ENCODE results near the gene MED27.
A peak's percentile ranks its signal among the peaks of the same experiment; 100 is the strongest.

Gene MED27

DNA sequence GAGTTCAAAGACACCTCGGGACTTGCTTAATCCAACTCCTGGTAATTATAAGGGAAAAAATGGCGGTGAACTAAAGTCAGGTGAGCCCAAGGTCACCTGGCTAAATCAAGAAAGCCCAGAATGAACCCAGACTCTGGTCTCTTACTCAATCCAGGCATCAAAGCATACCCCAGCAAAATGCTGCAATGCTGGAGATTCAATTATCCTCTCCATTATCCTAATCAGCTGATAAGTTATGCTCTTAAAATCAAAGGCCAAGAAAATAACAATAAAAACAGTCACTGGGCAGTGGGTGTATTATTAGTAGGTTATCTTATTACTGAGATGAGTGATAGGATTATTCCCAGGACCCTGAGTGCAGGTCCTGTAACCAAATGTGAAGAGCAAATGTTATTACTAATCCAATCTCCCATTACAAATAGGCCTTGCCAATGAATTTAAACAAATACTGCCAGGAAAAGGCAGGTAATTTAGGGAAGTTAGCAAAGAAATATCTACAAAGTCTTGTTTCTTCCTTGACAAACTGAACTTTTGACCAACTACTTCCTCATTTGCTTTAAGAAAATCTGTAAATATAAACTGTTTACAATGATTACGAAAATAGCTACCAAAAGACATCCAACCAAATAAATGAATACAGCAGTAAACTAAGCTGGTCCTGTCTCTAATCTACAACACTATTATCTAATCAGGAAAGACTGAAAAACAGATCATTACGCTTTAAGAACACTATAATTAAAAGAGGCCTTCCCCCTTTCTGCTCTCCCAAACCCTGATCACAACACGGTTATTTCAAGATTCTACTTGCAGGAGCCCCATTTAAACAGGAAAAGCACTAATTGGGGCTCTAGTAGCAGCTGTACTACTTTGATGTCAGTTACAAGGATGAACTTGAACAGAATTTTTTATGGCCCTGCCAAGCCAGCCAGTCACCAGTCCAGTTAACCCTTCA, 103.2 kb downstream of the MED27 start:
- H3K4me1 Mint-ChIP-seq, result peaks cover 11% of the 10 kb centered on the region
- peaks cover 2% of the 10 kb centered on the region for H3K36me3 Mint-ChIP-seq (ENCODE audit: insufficient read depth)
- no peak for ATAC-seq (replicated peaks; ENCODE audit: extremely low read depth, poor library complexity, severe bottlenecking)
- no peak overlapping the region for H3K4me3 Mint-ChIP-seq
- no peaks in the 10 kb centered on the region for H3K9me3 Mint-ChIP-seq
- no peaks in the 10 kb centered on the region for H3K27me3 Mint-ChIP-seq
- DNase-seq (ENCODE audit: low spot score in 2 of 2), result no peak
- H3K27ac Mint-ChIP-seq (ENCODE audit: low read depth), result peak overlapping the region; percentile 41

DNA sequence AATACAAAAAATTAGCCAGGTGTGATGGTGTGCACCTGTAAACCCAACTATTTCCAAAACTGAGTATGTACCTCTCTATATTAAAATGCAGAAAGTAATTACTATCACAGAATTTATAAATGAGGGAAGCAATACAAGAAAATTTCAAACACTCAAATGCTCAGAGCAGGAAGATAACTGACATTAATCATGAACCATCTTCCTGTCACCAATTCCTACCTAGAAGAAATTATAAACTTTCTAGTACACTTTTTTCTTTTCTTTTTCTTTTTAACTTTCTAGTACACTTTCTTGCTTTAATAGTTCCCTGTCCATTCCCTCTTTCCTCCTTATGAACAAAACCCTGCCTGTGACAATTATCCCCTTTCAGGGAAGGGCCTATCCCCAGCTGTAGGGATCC, 106.8 kb downstream of the MED27 start:
- no peak for ATAC-seq (replicated peaks; ENCODE audit: extremely low read depth, poor library complexity, severe bottlenecking)
- no peak for DNase-seq (ENCODE audit: low spot score in 2 of 2)
- Mint-ChIP-seq H3K27ac (ENCODE audit: low read depth) (no peak overlapping the region), H3K27me3 (no peaks in the 10 kb centered on the region), H3K4me1 (peaks cover 14% of the 10 kb centered on the region), H3K9me3 (no peaks in the 10 kb centered on the region), H3K36me3 (ENCODE audit: insufficient read depth) (peaks cover 1% of the 10 kb centered on the region), H3K4me3 (no peak overlapping the region)

DNA sequence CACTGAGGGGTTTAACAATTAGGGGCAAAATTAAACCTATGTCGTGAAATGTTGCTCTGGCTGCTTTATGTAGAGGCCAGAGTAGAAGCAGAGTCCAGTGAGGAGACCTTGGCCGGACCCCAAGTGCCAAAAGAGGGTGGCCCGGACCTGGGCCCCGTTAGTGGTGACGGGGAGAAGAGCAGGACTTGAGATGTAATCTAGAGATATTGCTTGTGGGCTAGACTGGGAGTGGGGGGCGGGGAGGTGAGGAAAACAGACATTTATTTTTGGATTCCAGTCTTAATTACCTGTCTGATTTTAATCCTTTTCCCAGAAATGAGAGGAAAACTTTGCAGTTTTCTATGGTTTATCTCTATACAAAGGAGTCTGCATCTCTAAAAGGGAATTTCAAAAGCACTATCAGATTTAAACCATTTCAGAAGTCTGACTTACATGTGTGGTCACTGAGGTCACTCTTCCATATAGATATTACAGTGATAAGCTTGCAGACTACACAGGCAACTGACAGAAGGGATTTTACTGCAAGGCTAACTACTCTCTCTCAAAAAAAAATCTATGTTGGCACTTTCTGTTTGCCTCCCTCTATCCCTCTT, 108.1 kb downstream of the MED27 start:
- H3K27me3 Mint-ChIP-seq, result no peaks in the 10 kb centered on the region
- no peak overlapping the region for H3K4me3 Mint-ChIP-seq
- no peaks in the 10 kb centered on the region for H3K9me3 Mint-ChIP-seq
- no peak overlapping the region for H3K27ac Mint-ChIP-seq (ENCODE audit: low read depth)
- ATAC-seq (replicated peaks; ENCODE audit: extremely low read depth, poor library complexity, severe bottlenecking), result no peak
- H3K4me1 Mint-ChIP-seq, result peaks cover 9% of the 10 kb centered on the region
- no peak for DNase-seq (ENCODE audit: low spot score in 2 of 2)
- H3K36me3 Mint-ChIP-seq (ENCODE audit: insufficient read depth), result no peaks in the 10 kb centered on the region

DNA sequence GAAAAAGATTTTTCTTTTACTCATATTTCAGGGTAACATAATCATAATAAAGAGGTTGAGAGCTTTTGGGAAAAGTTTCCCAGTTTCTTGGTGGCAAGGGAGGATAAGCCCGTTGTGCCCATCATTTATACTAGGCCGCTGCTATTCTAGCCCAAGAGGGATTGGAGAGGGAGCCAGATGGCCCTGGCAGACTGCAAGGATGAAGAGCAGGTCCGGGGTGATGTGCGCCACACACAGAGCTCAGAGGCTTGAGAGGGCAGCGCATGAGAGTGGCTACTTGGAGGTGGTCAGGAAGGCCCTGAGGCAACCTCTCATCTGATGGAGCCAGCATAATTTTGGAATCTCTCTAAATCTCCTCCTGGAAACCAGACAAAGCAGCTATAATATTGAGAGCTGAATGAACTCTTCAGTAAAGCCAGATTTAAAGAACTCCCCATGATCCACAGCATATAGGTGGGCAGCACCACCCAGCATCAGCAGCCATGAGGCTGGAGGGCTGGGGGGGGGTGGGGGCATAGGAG, 110.1 kb downstream of the MED27 start:
- Mint-ChIP-seq H3K27ac (ENCODE audit: low read depth) (no peak overlapping the region), H3K27me3 (no peaks in the 10 kb centered on the region), H3K36me3 (ENCODE audit: insufficient read depth) (no peaks in the 10 kb centered on the region), H3K9me3 (no peaks in the 10 kb centered on the region), H3K4me1 (peaks cover 9% of the 10 kb centered on the region), H3K4me3 (no peak overlapping the region)
- ATAC-seq (replicated peaks; ENCODE audit: extremely low read depth, poor library complexity, severe bottlenecking) (no peak), DNase-seq (ENCODE audit: low spot score in 2 of 2) (no peak)

DNA sequence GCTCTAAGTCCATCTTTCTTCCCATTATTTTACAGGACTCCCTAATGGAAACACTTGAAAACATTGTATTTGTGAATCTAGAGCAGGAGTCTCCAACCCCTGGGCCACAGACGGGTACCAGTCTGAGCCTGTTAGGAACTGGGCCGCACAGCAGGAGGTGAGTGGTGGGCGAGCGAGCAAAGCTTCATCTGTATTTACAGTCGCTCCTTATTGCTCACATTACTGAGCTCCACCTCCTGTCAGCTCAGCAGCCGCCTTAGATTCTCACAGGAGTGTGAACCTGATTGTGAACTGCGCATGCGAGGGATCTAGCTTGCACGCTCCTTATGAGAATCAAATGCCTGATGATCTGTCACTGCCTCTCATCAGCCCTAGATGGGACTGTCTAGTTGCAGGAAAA, 111.0 kb downstream of the MED27 start:
- ATAC-seq (replicated peaks; ENCODE audit: extremely low read depth, poor library complexity, severe bottlenecking) (no peak), DNase-seq (ENCODE audit: low spot score in 2 of 2) (no peak)
- H3K4me1 Mint-ChIP-seq, result peaks cover 9% of the 10 kb centered on the region
- H3K27ac Mint-ChIP-seq (ENCODE audit: low read depth), result no peak overlapping the region
- no peak overlapping the region for H3K4me3 Mint-ChIP-seq
- H3K27me3 Mint-ChIP-seq, result no peaks in the 10 kb centered on the region
- peaks cover 5% of the 10 kb centered on the region for H3K36me3 Mint-ChIP-seq (ENCODE audit: insufficient read depth)
- H3K9me3 Mint-ChIP-seq, result no peaks in the 10 kb centered on the region

DNA sequence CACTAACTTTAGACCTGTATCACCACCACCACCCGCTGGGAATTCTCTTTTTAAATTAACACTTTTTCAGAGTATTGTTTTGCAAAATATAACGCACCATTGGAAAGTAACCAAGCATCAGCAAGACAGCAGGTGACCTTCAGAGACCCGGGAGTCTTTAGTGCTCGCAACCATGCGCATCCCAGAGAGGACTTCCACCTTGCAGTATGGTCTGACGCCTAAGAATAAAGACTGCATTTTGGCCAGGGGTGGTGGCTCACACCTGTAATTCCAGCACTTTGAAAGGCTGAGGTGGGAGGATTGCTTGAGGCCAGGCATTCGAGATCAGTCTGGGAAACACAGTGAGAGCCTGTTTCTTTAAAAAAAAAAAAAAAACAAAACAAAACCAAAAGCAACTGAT, 113.8 kb downstream of the MED27 start:
- H3K36me3 Mint-ChIP-seq (ENCODE audit: insufficient read depth), result peaks cover 5% of the 10 kb centered on the region
- no peak overlapping the region for H3K27ac Mint-ChIP-seq (ENCODE audit: low read depth)
- no peak for DNase-seq (ENCODE audit: low spot score in 2 of 2)
- H3K9me3 Mint-ChIP-seq, result no peaks in the 10 kb centered on the region
- H3K4me1 Mint-ChIP-seq, result peaks cover 3% of the 10 kb centered on the region
- no peak for ATAC-seq (replicated peaks; ENCODE audit: extremely low read depth, poor library complexity, severe bottlenecking)
- no peaks in the 10 kb centered on the region for H3K27me3 Mint-ChIP-seq
- H3K4me3 Mint-ChIP-seq, result no peak overlapping the region

DNA sequence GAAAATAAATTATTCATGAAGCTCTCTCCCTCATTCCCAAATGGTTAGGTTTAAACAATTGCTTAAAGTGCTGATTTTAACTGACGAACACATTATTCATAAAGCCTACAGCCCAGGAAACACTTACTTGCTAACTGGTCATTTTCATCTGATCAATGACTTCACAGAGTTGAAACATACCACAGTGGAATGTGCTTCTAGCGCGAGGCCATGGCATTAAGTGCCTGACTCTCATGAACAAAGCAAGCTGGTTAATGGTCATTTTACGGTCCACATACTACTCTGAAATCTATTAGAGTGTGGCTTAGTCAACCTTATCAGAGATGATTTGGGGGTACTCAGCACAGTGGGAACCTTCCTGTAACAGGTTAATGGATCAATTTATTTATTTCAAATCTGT, 114.6 kb downstream of the MED27 start:
- DNase-seq (ENCODE audit: low spot score in 2 of 2) (no peak), ATAC-seq (replicated peaks; ENCODE audit: extremely low read depth, poor library complexity, severe bottlenecking) (no peak)
- H3K27ac Mint-ChIP-seq (ENCODE audit: low read depth), result no peak overlapping the region
- no peak overlapping the region for H3K4me3 Mint-ChIP-seq
- no peaks in the 10 kb centered on the region for H3K4me1 Mint-ChIP-seq
- H3K27me3 Mint-ChIP-seq, result no peaks in the 10 kb centered on the region
- H3K9me3 Mint-ChIP-seq, result no peaks in the 10 kb centered on the region
- H3K36me3 Mint-ChIP-seq (ENCODE audit: insufficient read depth), result peaks cover 5% of the 10 kb centered on the region

DNA sequence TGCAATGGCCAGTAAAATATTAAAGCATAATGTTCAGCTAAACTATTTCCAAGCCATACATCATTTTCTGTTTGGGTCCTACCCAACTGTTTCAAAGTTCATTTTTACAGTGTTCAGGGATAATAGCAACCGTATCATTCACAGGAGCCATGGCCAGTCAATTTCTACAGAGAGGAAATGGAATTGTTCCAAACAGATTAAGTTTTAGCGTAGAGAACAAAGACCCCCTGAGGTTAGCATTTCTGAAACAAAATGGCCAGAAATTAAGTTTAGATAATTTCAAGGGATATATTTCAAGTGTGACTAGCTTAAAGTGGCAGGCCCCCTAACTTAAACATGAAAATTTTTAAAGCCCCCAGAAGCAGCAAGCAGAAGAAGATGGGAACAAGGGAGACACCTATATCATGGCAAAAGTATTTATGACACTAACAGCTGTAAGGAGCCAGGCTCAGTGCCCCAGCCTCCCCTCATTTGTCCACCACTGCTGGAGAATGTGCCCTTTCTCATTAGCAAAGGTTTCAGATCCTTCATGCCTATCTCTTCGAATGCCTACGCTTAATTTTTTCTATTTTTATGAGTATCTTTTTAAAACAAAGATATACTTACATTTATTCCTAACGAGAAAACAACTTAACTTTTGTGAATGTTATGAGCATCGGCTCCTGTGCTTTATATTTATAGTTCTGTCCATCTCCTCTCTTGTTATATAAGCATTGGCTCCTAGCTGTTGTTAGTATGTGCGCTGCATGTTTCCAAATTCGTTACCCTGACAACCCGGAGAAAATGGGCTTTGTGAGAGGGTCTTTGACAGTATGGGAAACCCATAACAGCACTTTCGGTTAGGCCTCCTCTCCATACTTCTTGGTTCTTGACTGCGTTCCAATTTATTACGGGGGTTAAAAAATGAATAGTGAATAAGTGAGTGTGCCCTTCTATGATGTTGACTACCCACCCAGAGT, 116.3 kb downstream of the MED27 start:
- Mint-ChIP-seq H3K4me1 (no peaks in the 10 kb centered on the region), H3K27me3 (no peaks in the 10 kb centered on the region), H3K27ac (ENCODE audit: low read depth) (peak overlapping the region; percentile 35), H3K9me3 (no peaks in the 10 kb centered on the region), H3K36me3 (ENCODE audit: insufficient read depth) (peaks cover 5% of the 10 kb centered on the region), H3K4me3 (no peak overlapping the region)
- ATAC-seq (replicated peaks; ENCODE audit: extremely low read depth, poor library complexity, severe bottlenecking) (no peak), DNase-seq (ENCODE audit: low spot score in 2 of 2) (no peak)

DNA sequence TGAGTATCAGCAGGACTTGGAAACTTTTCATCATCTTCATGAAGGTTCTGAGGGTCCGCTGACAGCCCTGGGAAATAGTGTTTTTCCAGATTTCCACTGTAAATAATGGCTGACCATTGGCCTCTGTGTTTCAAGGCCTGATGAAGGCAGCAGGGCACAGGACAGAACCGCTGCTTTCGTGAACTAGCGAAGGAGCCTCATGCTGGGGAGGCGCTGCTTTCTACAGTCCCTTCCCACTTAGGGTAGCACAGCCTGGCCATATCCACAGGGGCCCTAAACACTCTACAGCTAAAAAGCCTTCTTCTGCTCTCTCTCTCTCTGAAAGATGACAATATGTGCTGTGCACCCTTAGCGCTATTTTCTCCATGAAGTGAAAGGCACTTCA, 118.2 kb downstream of the MED27 start:
- DNase-seq (ENCODE audit: low spot score in 2 of 2) (no peak), ATAC-seq (replicated peaks; ENCODE audit: extremely low read depth, poor library complexity, severe bottlenecking) (no peak)
- no peaks in the 10 kb centered on the region for H3K9me3 Mint-ChIP-seq
- no peaks in the 10 kb centered on the region for H3K4me1 Mint-ChIP-seq
- H3K4me3 Mint-ChIP-seq, result no peak overlapping the region
- H3K27me3 Mint-ChIP-seq, result no peaks in the 10 kb centered on the region
- no peak overlapping the region for H3K27ac Mint-ChIP-seq (ENCODE audit: low read depth)
- peaks cover 5% of the 10 kb centered on the region for H3K36me3 Mint-ChIP-seq (ENCODE audit: insufficient read depth)

DNA sequence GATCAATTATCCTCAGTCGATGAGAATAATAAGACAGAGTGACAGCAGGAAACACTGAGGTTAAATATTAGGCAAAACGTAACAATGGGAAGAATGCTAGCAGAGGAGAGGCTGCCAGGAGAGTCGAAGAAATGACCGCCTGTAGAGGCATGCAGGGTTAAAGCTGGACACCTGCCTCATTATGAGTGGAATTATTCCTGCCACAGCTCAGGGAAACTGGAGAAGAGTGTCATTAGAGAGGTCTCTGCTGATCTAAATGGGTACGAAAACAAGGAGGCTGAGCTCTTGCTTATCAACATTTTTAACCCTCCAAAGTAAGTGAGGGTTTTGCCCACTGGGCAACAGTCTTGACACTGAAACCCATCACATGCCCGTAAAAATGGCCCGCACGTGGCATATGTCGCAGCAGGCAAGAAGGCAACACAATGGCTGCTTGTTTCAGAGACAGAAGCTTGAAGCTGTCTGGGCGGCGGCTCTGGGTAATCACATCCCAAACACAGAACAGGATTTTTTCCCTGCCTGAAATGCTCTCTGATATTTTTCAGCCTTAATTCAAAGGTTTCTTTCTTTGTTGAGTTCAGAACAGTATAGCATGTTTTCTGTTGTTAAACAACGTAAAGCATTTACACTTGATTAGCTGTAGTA, 118.7 kb downstream of the MED27 start:
- DNase-seq (ENCODE audit: low spot score in 2 of 2) (no peak), ATAC-seq (replicated peaks; ENCODE audit: extremely low read depth, poor library complexity, severe bottlenecking) (no peak)
- Mint-ChIP-seq H3K9me3 (no peaks in the 10 kb centered on the region), H3K4me1 (no peaks in the 10 kb centered on the region), H3K27ac (ENCODE audit: low read depth) (no peak overlapping the region), H3K27me3 (no peaks in the 10 kb centered on the region), H3K36me3 (ENCODE audit: insufficient read depth) (peaks cover 6% of the 10 kb centered on the region), H3K4me3 (no peak overlapping the region)

DNA sequence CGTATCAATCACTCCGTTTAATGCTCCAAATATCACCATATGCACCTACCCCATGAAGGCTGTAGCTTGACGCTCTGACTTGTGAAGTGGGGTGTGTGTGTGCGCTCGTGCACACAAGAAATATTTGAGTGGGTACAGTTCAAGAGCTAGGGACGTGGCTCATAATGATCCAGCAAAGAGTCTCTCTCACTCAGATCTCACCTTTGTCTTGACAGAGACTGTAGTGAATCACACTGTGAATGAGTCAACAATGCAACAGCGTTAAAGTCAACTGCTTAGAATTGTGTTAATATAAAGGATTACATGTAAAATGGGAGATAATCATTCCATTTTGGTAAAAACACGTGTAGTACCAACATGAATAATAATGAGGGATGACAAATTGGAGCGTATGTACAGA, 119.4 kb downstream of the MED27 start:
- no peak for ATAC-seq (replicated peaks; ENCODE audit: extremely low read depth, poor library complexity, severe bottlenecking)
- peaks cover 7% of the 10 kb centered on the region for H3K36me3 Mint-ChIP-seq (ENCODE audit: insufficient read depth)
- DNase-seq (ENCODE audit: low spot score in 2 of 2), result no peak
- no peaks in the 10 kb centered on the region for H3K9me3 Mint-ChIP-seq
- no peak overlapping the region for H3K4me3 Mint-ChIP-seq
- H3K27me3 Mint-ChIP-seq, result no peaks in the 10 kb centered on the region
- no peak overlapping the region for H3K27ac Mint-ChIP-seq (ENCODE audit: low read depth)
- no peaks in the 10 kb centered on the region for H3K4me1 Mint-ChIP-seq

DNA sequence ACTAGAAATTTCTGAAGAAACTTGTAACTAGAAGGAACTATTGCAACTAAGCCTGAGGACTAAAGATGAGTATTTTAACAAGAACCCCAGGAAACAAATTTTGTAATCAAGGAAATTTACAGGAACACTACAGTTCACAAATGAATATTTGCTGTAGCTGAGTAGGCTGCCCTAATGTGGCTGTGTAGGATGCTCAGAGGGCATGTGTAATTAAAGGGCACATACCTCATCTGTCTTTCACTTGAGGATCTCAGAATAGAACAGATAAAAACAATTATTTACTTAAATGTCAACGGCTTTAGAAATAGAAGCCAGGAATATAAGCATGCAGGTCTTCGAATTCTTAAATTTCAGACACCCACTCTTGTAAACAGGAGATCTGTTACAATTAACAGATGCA, 119.8 kb downstream of the MED27 start:
- Mint-ChIP-seq H3K4me1 (no peaks in the 10 kb centered on the region), H3K27me3 (no peaks in the 10 kb centered on the region), H3K27ac (ENCODE audit: low read depth) (no peak overlapping the region), H3K4me3 (no peak overlapping the region), H3K9me3 (no peaks in the 10 kb centered on the region), H3K36me3 (ENCODE audit: insufficient read depth) (peaks cover 7% of the 10 kb centered on the region)
- ATAC-seq (replicated peaks; ENCODE audit: extremely low read depth, poor library complexity, severe bottlenecking), result no peak
- DNase-seq (ENCODE audit: low spot score in 2 of 2), result no peak
